Measurements from ENCODE around the gene UGT1A5.

DNA sequence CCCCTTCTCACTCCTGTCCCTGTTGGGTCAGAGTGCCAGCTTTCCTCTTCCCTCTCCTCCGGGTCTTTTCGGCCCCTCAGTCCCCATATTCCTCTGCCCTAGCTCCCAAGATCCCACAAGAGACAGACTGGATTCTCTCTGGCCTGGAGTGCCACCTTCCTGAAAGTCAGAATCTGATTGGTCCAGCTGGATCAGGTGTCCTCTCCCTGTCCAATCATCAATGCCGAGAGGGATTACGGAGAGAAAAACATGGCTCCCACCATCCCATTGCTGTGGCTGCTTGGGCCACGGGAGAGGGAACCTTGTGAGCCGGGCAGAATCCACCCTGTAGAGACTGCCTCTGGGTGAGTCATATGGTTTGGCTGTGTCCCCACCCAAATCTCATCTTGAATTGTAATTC, 62.7 kb downstream of the UGT1A5 start:
- TF ChIP-seq POLR2AphosphoS5 (IDR thresholded peaks at IDR 0.05) (no peak), POLR2A (IDR thresholded peaks at IDR 0.05) (no peak)
- TF ChIP-seq, protein P1, sequence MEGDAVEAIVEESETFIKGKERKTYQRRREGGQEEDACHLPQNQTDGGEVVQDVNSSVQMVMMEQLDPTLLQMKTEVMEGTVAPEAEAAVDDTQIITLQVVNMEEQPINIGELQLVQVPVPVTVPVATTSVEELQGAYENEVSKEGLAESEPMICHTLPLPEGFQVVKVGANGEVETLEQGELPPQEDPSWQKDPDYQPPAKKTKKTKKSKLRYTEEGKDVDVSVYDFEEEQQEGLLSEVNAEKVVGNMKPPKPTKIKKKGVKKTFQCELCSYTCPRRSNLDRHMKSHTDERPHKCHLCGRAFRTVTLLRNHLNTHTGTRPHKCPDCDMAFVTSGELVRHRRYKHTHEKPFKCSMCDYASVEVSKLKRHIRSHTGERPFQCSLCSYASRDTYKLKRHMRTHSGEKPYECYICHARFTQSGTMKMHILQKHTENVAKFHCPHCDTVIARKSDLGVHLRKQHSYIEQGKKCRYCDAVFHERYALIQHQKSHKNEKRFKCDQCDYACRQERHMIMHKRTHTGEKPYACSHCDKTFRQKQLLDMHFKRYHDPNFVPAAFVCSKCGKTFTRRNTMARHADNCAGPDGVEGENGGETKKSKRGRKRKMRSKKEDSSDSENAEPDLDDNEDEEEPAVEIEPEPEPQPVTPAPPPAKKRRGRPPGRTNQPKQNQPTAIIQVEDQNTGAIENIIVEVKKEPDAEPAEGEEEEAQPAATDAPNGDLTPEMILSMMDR (IDR thresholded peaks at IDR 0.05): no peak
